T-cell (primary cell): Measurements from ENCODE around the gene RBP2. TPM values are rescaled to one million over a fixed set of nuclear protein-coding genes. Genes with fewer than 3 reads are reported as not detected.

Source experiments
- ATAC-seq, 4 experiments: fragments of 200-7000 bp in 3 of 4; fragments of 150-1000 bp in 1 of 4; cut with Tn5 transposase; replicated peaks in 1 of 4; 1 replicate in 3 of 4; 2 replicates in 1 of 4; pipeline ENCODE4 v1.10.0; 2021; ENCODE audit warnings: moderate library complexity in 3 of 4, mild to moderate bottlenecking in 2 of 4, moderate number of reproducible peaks in 1 of 4
- CTCF ChIA-PET, 2 donors: fragments of 300-600 bp; sonication (Branson Sonifier 250); formaldehyde crosslinking; loops; one replicate each; lab custom pipeline; 2022; ENCODE audit warnings: antibody characterized with exemption in 2 of 2; lab: Charles Lee
- POLR2A ChIA-PET, 2 donors: fragments of 300-600 bp; sonication (Branson Sonifier 250); formaldehyde crosslinking; loops; one replicate each; lab custom pipeline; 2022; ENCODE audit warnings: antibody characterized with exemption in 2 of 2; lab: Charles Lee
- DNase-seq, 35 experiments: peaks; one replicate each; pipeline versions ENCODE4 v3.0.0 to v3.0.0-alpha.2; 2013 to 2023
- H3K27ac ChIP-seq: one replicate; pipeline ENCODE4 v1.5.1; 2013; ENCODE audit warnings: low read length
- H3K27me3 ChIP-seq, 2 experiments: replicated peaks in 1 of 2; 1 replicate in 1 of 2; 2 replicates in 1 of 2; pipeline versions ENCODE4 v1.6.1 to v1.7.0; 2013; ENCODE audit warnings: low read length in 1 of 2, mixed read lengths in 1 of 2; ENCODE audit not compliant: control insufficient read depth in 2 of 2, insufficient read depth in 2 of 2; ENCODE audit errors: extremely low read depth in 1 of 2
- H3K36me3 ChIP-seq, 2 donors: 1 replicate in 1 of 2; 2 replicates in 1 of 2; pipeline versions ENCODE4 v1.6.1 to v1.7.0; 2013; ENCODE audit warnings: low read length in 1 of 2; ENCODE audit not compliant: control insufficient read depth in 2 of 2, insufficient read depth in 1 of 2; ENCODE audit errors: extremely low read depth in 1 of 2
- H3K4me1 ChIP-seq, 2 experiments: 1 replicate in 1 of 2; 2 replicates in 1 of 2; pipeline versions ENCODE4 v1.6.1 to v1.7.0; 2013; ENCODE audit warnings: low read length in 2 of 2, mixed read lengths in 1 of 2; ENCODE audit not compliant: insufficient read depth in 2 of 2, control insufficient read depth in 1 of 2; ENCODE audit errors: extremely low read depth in 1 of 2
- H3K4me3 ChIP-seq, 2 donors: 1 replicate in 1 of 2; 2 replicates in 1 of 2; pipeline versions ENCODE4 v1.5.1 to v1.7.0; 2013; ENCODE audit warnings: mild to moderate bottlenecking in 2 of 2, low read length in 1 of 2, moderate library complexity in 1 of 2; ENCODE audit not compliant: control insufficient read depth in 1 of 2; ENCODE audit errors: extremely low read depth in 1 of 2
- H3K9me3 ChIP-seq: 2 replicates; pipeline ENCODE4 v1.7.0; 2013
- H3K27ac Mint-ChIP-seq, 2 donors: one replicate each; pipeline ENCODE4 v1.8.0; 2020 to 2021; ENCODE audit warnings: mild to moderate bottlenecking in 2 of 2, mixed read lengths in 2 of 2
- H3K27me3 Mint-ChIP-seq, 2 donors: one replicate each; pipeline ENCODE4 v1.8.0; 2021 to 2022; ENCODE audit warnings: mixed read lengths in 2 of 2
- H3K36me3 Mint-ChIP-seq: one replicate; pipeline ENCODE4 v1.8.0; 2021; ENCODE audit warnings: mixed read lengths
- H3K4me1 Mint-ChIP-seq, 3 donors: one replicate each; pipeline ENCODE4 v1.8.0; 2020 to 2022; ENCODE audit warnings: mixed read lengths in 3 of 3, mild to moderate bottlenecking in 1 of 3
- H3K4me3 Mint-ChIP-seq, 3 donors: one replicate each; pipeline ENCODE4 v1.8.0; 2020 to 2022; ENCODE audit warnings: mild to moderate bottlenecking in 3 of 3, mixed read lengths in 3 of 3, moderate library complexity in 3 of 3
- H3K9me3 Mint-ChIP-seq, 3 donors: one replicate each; pipeline ENCODE4 v1.8.0; 2020 to 2022; ENCODE audit warnings: mixed read lengths in 3 of 3
- WGBS: methylation state at CpG from one replicate; pipeline ENCODE4 v1.1.5; 2013; ENCODE audit warnings: missing lambda C conversion rate; ENCODE audit not compliant: insufficient coverage; 5-methylcytosine and 5-hydroxymethylcytosine counted together
- total RNA-seq, 35 experiments: library from RNA in 6 of 35; stranded (reverse) in 6 of 35; fragments of 120-200 nt in 1 of 35; gene quantifications; one replicate each; pipeline versions ENCODE4 v1.2.1 to v1.2.4 and lab custom pipeline; 2013 to 2026

The RBP2 gene
- total RNA-seq, 5 donors from 2014 or later (not counting 1 experiment from before 2014, with no cell fraction given), result not detected

DNA sequence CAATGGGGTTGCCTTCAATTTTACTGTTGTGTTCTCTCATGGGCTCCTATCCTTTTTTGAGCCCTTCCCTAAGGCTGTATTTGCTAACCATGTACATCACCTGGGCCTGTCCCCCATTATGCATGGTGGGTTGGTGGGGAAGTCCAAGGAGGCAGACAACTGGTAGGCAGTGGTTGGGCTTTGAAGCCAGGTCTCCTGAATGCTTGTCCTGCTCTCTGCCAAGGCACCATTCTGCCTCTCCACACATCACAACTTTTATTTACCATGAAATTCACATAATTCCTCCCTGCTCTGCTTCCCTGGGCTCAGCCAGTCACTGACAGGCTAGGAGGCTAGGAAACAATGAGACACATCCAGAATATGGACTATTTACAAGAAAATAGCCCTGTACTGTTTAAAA is 45.8 kb downstream of the RBP2 start:
- Mint-ChIP-seq H3K4me3 (no peak overlapping the region), H3K4me1 (no peaks in the 10 kb centered on the region), H3K9me3 (no peaks in the 10 kb centered on the region), H3K27ac (no peak overlapping the region), H3K36me3 (peaks cover 10% of the 10 kb centered on the region), H3K27me3 (no peaks in the 10 kb centered on the region)
- Histone ChIP-seq H3K4me1 (no peaks in the 10 kb centered on the region), H3K4me3 (no peak overlapping the region), H3K27me3 (no peaks in the 10 kb centered on the region), H3K36me3 (no peaks in the 10 kb centered on the region), H3K9me3 (no peaks in the 10 kb centered on the region), H3K27ac (no peak overlapping the region)
- POLR2A ChIA-PET, result interaction anchor here in 1 of 2 donors (0.8 kb wide), 1 partner anchor 1357 kb away, joined by 4 read pairs; no protein-coding TSS in a partner anchor
- CTCF ChIA-PET, result no interaction called here
- DNase-seq, result no peak
- ATAC-seq, result no peak

DNA sequence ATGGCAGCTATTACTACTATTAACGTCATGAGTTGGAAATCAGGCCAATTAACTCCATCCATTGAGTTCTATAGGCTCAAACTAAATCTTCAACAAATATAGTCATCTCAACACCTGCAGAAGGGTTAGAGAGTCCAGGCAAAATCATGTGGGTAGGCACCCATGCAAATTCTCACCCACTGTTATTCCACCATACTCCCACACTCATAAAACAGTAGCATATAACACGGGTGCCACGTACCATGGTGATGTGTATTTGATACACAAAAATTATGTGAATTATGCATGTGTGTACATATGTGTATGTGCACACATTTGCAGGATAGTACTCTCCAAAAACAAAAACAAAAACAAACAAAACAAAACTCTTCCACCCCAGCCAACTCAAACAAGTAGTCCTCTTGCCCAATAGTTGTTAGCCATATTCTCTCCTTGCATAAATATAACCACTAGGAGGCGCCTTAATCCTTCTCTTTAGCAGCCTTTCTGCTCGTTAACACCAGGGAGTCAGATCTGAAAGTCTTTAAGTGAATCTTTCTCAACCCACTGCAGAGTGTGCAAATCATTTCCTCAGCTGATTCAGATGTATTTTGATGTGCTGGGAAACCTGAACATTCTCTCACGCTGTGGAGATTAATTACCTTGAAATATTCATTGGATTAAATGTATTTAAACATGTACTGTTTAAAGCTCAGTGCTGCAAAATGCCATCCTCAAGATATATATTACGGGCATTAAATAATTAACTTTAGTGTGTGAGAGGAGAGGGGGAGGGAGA is 48.8 kb downstream of the RBP2 start:
- Histone ChIP-seq H3K36me3 (no peaks in the 10 kb centered on the region), H3K9me3 (no peaks in the 10 kb centered on the region), H3K4me3 (no peak overlapping the region), H3K4me1 (no peaks in the 10 kb centered on the region), H3K27ac (no peak overlapping the region), H3K27me3 (no peaks in the 10 kb centered on the region)
- Mint-ChIP-seq H3K4me3 (no peak overlapping the region), H3K27ac (no peak overlapping the region), H3K27me3 (no peaks in the 10 kb centered on the region), H3K4me1 (no peaks in the 10 kb centered on the region), H3K9me3 (no peaks in the 10 kb centered on the region), H3K36me3 (peaks cover 21% of the 10 kb centered on the region)
- ATAC-seq (no peak), DNase-seq (peak in 2 of 35 experiments; percentile 6 to 58)
- ChIA-PET POLR2A (interaction anchor here in 1 of 2 donors (0.6 kb wide), 1 partner anchor 180 kb away, joined by 9 read pairs; no protein-coding TSS in a partner anchor), CTCF (interaction anchor here (0.6 to 1.9 kb wide), 6 partner anchors 12 to 1437 kb away, joined by 4 to 12 read pairs (median 8); no protein-coding TSS in a partner anchor)
- WGBS, result 90% methylated on average over 2 of the region's 7 CpGs

DNA sequence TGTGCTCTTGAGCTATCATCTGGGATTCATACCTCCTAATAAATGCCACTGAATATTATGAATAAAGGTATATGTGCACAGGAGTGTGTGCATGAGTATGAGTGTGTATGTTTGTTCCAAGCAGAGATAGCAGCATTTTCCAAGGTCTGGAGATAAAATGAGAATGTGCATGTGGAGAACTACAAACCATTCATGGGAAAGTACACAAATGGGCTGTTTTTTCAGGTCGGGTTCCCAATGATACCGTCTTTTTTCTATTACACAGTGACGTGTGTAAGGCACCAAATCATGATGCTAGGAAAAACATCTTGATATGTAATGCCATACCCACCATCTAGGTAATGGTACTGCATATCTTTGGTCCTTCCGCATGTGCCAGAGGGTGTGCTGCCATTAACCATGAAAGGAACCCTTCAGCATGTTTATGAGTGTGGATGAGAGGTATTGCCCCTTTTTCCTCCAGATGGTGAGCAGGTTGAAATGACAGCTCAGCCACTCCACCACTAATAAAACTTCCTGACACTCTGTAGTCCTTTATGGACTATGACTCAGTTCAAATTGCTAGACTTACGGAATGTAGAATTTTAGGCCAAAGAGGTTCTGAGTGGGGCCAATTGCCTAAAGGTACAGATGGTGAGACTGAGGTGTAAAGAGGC is 50.4 kb downstream of the RBP2 start:
- Histone ChIP-seq H3K36me3 (no peaks in the 10 kb centered on the region), H3K9me3 (no peaks in the 10 kb centered on the region), H3K27me3 (no peaks in the 10 kb centered on the region), H3K4me1 (no peaks in the 10 kb centered on the region), H3K27ac (no peak overlapping the region), H3K4me3 (no peak overlapping the region)
- ATAC-seq (no peak), DNase-seq (no peak)
- H3K4me1 Mint-ChIP-seq, result no peaks in the 10 kb centered on the region
- H3K27me3 Mint-ChIP-seq, result no peaks in the 10 kb centered on the region
- no peaks in the 10 kb centered on the region for H3K9me3 Mint-ChIP-seq
- 83% methylated on average over 1 of the region's 5 CpGs for WGBS
- H3K36me3 Mint-ChIP-seq, result peaks cover 14% of the 10 kb centered on the region
- no peak overlapping the region for H3K4me3 Mint-ChIP-seq
- ChIA-PET CTCF (no interaction called here), POLR2A (no interaction called here)
- no peak overlapping the region for H3K27ac Mint-ChIP-seq

DNA sequence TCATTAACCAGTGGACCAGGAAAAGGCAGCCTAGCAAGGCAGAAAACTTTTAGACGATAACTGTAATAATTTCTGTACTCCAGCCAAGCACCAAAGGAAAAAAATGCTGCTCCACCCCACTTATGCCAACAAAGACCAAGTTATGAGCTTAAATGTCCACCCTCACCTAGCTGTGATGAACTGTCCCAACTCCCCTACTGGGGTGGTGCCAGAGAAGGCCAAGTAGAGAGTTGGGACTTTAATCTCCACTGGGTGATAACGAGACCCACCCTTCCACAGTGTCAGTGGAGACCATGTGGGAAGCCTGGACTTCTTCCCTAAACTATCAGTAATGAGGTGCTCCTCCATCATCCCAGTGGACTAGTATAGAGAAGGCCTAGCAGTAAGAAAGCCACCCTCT is 53.1 kb downstream of the RBP2 start:
- DNase-seq (no peak), ATAC-seq (no peak)
- no peak overlapping the region for H3K27ac Mint-ChIP-seq
- ChIA-PET CTCF (no interaction called here), POLR2A (no interaction called here)
- H3K27ac ChIP-seq, result no peak overlapping the region
- H3K4me3 ChIP-seq, result no peak overlapping the region
- no peaks in the 10 kb centered on the region for H3K4me1 Mint-ChIP-seq
- no peaks in the 10 kb centered on the region for H3K9me3 Mint-ChIP-seq
- H3K27me3 ChIP-seq, result no peaks in the 10 kb centered on the region
- no peaks in the 10 kb centered on the region for H3K27me3 Mint-ChIP-seq
- H3K4me3 Mint-ChIP-seq, result no peak overlapping the region
- H3K36me3 ChIP-seq, result no peaks in the 10 kb centered on the region
- peaks cover 21% of the 10 kb centered on the region for H3K36me3 Mint-ChIP-seq
- H3K9me3 ChIP-seq, result no peaks in the 10 kb centered on the region
- 60% methylated on average over 1 of the region's 2 CpGs for WGBS
- no peaks in the 10 kb centered on the region for H3K4me1 ChIP-seq

DNA sequence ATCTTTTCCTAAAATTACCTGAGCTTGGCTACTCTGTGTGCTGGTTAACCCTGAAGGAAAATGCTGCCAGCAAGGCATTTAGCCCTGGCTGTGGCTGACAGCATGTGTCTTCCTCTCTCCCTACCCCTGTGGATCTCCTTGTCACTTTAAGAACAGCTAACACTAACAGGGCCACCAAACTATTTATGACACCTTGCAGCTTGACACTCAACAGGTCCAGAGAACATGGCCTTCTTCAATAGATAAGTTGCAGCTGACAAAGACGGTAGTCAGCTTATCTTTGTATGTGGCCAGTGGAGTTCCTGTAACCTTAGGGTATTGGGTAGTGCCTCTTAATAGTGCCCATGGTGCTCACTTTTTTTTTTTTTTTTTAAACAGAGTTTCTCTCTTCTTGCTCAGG is 54.9 kb downstream of the RBP2 start:
- Histone ChIP-seq H3K36me3 (no peaks in the 10 kb centered on the region), H3K27ac (no peak overlapping the region), H3K4me3 (no peak overlapping the region), H3K27me3 (no peaks in the 10 kb centered on the region), H3K9me3 (no peaks in the 10 kb centered on the region), H3K4me1 (no peaks in the 10 kb centered on the region)
- no peak overlapping the region for H3K27ac Mint-ChIP-seq
- peaks cover 2 to 16% (median 15%) of the 10 kb centered on the region in 3 donors for H3K9me3 Mint-ChIP-seq
- 100% methylated on average over 1 of the region's 1 CpG for WGBS
- H3K4me3 Mint-ChIP-seq, result no peak overlapping the region
- POLR2A ChIA-PET, result no interaction called here
- no peaks in the 10 kb centered on the region for H3K4me1 Mint-ChIP-seq
- CTCF ChIA-PET, result interaction anchor here in 1 of 2 donors (0.6 to 0.8 kb wide), 3 partner anchors 13 to 1748 kb away, joined by 4 to 6 read pairs (median 4); no protein-coding TSS in a partner anchor
- H3K27me3 Mint-ChIP-seq, result no peaks in the 10 kb centered on the region
- ATAC-seq, result no peak
- peaks cover 36% of the 10 kb centered on the region for H3K36me3 Mint-ChIP-seq
- no peak for DNase-seq

DNA sequence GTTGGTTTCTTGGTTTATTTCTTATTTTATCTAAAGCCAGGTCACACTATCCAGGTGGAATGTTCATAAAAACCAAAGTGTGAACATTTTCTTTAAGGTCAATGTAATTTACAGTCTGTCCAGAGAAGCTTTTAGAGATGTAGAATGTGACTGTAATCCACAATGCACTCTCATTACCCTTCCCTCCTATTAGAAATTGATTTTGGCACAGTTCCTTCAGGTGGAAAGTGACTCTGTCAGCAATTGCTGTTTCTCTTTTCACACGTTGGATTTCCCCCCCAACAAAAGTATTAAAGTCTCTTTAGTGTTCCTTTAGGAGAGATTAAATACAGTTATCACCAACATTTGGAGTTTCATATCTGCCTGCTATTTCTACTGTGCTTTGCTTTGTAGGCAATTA is 55.3 kb downstream of the RBP2 start:
- no CpG with 5 or more reads among the region's 1 CpG for WGBS
- H3K27ac Mint-ChIP-seq, result no peak overlapping the region
- no peak overlapping the region for H3K4me3 ChIP-seq
- ATAC-seq (no peak), DNase-seq (no peak)
- ChIA-PET CTCF (interaction anchor here in 1 of 2 donors (0.6 to 0.8 kb wide), 3 partner anchors 14 to 1748 kb away, joined by 4 to 6 read pairs (median 4); no protein-coding TSS in a partner anchor), POLR2A (no interaction called here)
- no peak overlapping the region for H3K27ac ChIP-seq
- no peaks in the 10 kb centered on the region for H3K4me1 Mint-ChIP-seq
- peaks cover 36% of the 10 kb centered on the region for H3K36me3 Mint-ChIP-seq
- no peaks in the 10 kb centered on the region for H3K4me1 ChIP-seq
- H3K4me3 Mint-ChIP-seq, result no peak overlapping the region
- no peaks in the 10 kb centered on the region for H3K9me3 ChIP-seq
- no peaks in the 10 kb centered on the region for H3K27me3 ChIP-seq
- no peaks in the 10 kb centered on the region for H3K36me3 ChIP-seq
- H3K9me3 Mint-ChIP-seq, result peaks cover 4 to 20% (median 17%) of the 10 kb centered on the region in 3 donors
- no peaks in the 10 kb centered on the region for H3K27me3 Mint-ChIP-seq
